Measurements from ENCODE around the gene OXTR.

Gene OXTR

DNA sequence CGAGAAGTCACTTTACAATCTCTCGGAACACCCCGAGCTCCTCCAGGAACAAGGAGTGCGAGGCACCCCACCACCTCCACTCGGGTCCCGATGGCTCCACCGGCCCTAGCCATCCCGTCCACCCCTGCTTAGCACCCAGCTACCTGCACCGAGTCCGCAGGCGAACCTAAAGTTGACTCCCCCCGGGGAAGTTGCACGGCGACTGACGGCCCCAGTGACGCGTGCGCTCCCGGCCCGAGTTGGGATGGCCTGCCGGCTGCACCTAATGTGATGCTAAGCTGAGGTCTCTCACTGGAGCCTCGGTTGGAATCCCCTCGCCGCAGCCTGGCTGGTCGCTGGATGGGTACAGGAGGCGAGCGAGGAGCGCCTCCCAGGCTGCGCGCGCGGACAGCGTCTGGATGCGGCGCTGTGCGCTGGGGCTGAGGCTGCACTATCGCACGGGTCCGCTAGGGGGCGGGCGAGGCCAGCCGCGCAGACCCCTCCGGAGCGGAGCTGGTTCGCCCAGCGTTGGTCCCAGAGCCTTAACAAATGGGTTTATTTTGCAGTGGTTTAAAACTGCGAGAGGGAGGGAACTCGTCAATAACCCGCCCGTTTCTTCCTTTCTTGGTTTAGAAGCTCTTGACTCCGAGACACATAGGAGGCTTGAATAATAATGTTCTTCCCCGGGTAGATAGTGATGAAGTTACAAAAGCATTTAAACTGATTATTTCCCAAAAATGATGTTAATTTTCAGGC, at the start of gene OXTR:
TSS of gene OXTR (minus strand) at position 526 of the 735 bp plus-strand sequence. CDS start 1,426 bp downstream, outside the sequence.
- no peak for DNase-seq

DNA sequence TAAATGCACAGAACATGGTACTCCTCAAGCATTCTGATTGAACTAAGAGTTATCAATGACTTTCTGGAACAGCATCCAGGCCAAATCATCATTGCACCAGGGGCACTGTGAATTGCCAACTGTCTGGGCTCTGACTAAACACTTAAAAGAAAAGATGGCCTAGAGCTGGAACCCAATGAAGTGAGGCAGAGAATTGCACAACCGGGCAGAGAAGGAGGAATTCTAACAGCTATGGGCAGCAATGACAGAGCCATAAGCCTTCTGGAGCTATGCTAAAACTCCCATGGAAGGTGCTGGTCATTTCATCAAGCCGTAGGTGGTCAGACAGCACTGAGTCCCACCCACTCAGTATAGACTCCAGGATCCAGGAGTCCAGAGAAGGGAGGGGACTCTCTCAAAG, 48.1 kb upstream of the OXTR start:
- DNase-seq, result no peak

DNA sequence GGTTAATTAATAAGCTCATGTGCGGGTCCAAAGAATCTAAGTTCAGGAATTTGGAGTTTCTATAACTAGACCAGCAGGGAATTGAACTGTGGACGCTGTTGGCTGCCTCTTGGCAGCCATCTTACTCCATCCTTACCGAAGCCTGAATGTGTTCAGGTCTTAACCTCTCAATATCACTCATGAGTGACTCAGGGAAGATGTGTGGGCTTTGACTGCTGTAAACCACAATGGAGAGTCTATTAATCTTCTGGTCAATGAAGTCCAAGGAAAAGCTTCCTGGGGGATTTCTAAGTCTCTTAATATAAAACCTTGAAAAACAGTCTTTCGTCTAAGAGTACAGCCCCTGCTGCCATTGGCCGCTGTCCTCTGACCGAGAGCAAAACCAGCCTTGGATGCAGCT, 46.7 kb upstream of the OXTR start:
- DNase-seq, result no peak

DNA sequence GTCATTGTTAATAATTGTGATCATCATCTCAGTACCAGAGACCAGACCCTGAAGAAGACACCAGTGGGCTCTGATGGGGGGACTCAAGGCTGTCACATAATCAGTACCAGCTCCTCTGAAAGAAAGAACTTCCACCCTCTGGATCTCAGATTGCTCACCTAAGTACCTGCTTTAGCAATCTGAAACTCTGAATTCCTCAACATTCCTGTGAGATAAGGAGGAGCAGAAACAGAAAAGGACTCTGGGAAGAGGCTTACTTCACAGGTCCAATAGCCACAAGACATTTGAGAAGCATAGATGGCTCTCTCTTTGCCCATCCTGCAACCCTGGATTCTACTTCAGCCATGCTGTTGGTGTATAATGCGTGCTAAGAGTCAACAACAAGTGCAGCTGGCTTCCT, 44.0 kb upstream of the OXTR start:
- no peak for DNase-seq

DNA sequence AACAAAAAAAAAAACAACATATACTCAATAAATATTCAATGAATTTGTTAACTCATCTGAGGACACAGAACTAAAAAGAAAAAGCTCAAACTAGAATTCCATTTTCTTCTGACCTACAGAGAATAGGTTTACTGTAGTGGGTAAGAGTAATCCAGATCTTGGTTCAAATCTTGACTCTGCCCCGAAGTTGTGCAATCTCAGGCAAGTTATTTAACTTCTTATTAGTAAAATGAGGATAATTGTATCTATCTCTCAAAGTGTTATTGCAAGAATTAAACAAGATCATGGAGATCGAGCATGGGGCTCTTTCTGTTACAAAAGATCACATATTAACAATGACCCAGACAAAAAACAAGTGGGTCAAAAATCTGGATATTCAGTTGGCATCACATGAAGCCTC, 41.1 kb upstream of the OXTR start:
- no peak for DNase-seq

DNA sequence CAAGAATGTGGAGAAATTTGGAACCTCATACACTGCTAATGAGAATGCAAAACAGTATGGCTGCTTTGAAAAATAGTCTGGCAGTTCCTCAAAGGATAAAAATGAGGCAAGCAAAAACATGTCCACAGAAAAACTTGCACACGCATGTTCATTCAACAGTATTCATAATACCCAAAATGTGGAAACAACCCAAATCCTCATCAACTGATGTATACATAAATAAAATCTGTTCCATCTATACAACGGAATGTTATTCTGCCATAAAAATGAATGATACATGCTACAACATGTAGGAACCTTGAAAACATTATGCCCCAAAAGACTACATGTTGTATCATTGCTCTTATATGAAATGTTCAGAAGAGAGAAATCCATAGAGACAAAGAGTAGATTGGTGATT, 36.4 kb upstream of the OXTR start:
- no peak for DNase-seq

DNA sequence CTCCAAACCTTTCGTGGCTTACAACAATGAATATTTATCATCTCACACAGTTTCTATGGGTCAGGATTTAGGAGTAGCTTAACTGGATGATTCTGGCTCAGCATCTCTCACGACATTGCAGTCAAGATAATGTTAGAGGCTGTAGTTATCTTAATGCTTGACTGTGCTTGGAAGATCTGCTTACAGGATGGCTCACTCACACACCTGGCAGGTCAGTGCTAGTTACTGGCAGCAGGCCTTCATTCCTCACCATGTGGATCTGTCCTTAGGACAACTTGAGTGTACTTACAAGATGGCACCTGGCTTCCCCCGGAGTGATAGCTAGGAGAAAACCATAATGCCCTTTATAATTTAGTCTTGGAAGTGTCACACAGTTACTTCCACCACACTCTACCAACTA, 32.8 kb upstream of the OXTR start:
- DNase-seq, result no peak

DNA sequence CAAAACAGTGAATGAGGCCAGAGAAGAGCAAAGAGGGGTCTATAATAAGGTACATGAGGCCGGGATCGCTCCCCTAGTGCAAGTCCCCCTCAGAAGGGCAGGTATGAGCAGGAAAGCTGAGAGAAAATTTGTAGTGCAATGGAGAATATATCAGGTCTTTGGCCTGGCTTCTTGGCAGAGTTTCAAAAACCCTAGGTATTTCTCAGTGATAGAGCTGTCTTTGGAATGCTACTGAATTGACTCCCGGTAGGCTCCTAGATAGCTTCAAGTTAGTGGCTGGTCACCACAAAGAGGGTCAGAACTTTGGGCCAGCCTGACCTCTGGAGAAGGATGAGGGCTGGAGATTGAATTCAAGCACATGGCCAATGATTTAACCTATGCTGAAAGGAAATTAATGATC, 30.6 kb upstream of the OXTR start:
- no peak for DNase-seq

DNA sequence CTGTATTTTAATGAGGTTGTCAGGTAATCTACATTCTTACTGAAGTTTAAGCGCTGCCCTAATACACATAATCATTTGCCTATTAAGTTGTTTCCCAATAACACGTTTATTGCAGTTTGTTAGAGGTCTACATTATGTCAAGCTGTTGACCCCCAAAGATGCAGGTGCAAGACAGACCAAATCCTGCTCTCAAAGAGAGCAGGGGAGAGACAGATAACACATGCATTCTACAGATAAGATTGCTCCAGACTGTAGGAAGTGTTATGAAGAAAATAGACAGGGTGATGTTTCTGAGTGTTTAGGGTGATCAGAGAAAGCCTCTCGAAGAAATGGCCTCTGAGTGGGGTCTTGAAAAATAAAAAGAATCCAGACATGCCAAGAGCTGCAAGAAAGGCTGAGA, 24.8 kb upstream of the OXTR start:
- DNase-seq, result no peak

DNA sequence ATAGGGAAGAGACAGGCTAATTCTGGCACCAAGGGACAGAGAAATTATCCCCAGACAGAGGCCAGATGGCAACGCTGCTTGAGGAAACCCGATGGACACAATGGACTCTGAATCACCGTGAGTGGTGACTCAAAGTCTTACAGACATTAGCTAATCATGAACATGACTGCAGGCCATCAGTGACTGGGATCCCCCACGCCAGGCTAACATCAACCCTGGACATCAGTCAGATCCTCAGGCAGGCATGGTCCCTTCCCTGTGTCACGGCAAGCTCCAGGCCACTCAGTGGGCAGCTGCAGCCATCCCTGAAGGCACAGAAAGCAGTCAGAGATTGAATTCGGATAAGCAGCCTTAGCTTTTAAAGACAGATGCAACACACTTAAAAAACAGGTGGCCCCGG, 23.8 kb upstream of the OXTR start:
- DNase-seq, result no peak

DNA sequence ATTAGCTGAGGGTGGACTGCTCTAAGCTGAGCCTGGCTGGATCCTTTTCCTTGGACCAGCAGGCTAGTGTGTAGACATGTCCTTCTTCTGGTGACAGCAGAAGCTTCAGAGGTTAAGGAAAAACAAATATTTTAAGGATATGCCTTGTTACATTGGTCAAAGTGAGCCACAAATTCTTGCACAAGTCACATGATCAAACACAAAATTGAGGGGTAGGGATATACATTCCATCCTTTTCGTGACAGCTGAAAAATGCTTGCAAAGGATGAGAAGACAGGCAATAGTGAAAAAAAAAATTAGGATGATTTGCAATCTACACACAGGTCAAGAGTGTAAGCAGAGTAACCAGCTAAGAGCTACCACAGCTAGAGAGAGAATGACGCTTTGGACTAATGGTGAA, 21.1 kb upstream of the OXTR start:
- no peak for DNase-seq

DNA sequence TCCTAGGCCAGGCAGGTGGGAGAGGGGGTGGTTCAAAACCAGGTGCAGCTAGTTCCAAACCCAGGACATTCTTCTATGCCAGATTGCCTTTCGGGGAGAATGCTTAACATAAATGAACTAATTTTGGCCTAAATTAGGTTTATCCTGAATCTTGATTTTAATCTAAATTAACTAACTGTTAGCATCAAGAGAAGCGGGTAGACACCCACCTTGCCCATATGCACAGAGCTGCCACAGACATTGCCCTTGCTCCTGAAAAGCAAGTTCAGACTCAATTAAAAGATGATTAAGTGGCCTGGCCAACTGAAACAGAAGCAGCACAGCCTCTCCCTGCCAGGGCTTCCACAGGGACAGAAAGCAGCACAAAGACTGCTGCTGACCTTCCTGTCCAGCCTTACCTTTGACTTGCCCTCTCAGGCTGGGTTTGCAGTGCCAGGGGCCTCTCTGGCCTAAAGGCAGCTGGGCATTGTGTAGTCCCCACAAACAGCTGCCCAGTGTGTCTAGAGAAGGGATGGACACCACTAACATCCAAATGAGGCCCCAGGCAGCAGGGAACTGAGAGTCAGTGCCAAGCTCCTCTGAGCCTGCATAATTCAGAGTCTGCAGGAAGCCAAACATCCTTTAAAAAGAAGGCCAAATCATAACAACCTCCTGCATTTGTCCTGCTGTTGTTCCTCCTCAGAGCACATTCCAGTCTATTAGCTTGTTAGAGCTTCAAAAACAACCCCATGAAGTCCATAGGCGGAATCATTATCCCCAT, 15.4 kb upstream of the OXTR start:
- no peak for DNase-seq

DNA sequence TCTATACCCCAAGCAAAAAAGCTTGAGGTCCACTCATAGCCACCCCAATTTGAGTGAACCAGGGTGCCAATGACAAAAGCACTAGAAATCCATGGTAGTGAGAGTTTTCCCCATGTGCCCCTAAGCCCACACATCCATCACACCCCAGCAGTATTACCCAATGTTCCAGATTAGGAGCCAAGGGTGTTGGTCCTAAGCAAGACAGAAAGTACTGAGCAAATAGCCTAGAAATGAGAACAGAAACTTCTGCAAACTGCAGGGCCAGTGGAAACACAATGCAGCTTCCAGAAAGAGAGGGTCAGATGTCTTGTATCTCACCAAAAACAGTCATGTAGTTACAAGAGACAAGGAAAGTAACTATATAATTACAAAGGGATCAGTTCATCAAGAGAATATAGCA, 10.9 kb upstream of the OXTR start:
- DNase-seq, result no peak

DNA sequence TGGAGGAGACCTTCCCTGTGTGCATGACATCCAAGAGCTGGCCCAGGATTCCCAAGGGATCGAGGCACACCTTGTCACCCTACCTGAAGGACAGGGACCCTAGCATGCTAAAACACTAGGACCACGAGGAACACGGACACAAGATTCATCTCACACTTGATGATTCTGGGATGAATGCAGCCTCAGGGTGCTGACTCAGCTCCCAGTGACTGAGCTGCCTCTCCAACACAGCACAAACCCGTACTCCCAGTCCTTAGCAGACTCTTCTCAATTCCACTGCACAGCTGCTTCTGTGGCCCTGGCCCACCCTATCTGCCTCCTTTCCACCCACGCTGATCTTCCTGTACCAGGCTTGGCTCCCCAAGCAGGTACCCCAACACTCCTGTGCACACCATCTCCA, 9.1 kb upstream of the OXTR start:
- no peak for DNase-seq

DNA sequence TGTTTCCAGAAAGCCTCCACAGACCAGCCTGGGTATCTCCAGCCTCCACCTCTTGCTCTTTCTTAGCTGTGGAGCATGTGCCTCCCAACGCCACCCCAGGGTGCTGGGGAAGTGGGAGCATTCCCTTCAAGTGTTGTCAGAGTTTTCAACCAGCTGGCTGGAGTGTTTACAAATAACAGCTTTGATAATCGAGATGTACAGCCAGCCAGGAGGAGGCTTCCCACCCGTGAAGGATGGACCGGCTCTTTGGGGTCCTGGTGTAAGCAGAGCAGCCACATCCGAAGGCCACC, 8.5 kb upstream of the OXTR start:
- DNase-seq, result no peak

DNA sequence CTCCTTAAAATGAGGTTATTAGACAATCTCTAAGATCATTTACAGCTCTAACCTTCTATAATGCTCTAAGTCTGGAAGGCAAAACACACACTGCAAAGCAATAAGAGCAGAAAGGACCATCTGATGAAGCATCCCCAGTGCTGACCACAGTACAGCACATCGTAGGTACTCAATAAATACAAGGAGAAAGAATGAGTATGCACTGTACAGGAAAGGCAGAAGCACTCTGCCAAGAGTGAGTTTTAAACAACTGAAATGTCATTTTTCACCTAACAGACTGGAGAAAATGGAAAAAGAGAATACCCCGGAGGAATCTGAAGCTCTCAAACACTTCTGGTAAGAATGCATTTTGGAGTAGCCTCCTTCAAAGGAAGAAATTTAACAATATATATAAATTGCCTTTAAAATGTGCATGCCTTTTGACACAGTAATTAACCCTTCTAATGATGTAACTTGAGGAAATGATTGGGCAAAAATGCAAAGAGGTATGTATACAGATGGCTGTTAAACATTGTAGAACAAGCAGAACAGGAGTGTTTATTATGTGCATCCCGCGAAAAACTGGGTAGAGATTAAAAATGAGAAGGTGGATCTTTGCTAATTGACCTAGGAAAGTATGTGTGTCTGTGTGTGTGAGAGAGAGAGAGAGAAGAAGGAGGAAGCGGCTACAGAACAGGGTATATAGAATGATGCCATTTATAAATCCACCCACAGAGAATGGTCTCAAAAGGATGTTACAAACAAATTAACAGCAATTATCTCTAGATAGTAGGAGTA, 8.0 kb upstream of the OXTR start:
- DNase-seq, result no peak

DNA sequence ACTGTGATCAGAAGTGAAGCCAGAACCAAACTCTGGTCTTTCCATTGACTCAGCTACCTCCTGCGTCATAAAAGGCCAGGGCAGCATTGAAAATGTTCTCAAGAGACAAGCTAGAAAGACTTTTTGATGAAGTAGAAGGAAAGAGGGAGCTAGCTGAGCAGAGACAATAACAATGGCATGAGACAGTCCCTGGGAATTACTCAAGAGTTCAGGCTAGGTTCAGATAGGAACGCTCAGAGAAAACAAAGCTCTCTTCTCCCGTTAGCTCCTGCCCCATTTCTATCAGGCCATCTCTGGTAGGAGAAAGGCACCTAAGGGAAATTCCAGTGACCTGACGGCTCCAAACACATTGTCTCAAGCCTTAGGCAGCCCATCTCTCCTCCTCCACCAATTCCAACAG, 7.0 kb upstream of the OXTR start:
- DNase-seq, result no peak

DNA sequence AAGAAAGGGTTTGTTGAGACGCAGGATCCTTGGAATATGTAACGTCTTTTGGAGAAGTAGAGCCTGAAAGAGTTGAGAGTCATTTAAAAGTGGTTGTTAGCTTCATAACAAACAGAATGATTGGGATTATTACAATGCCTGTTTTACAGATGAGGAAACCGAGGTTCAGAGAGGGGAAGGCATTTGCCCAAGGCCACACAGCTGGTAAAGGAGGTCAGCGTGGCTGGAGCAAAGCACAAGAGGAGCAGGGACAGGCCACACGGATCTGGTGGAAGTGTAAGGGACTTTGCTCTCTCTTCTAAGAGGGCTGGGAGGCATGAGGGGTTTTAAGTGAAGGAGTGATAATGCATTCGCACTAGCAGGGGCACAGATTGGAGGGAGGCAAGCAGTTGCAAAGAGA, 6.2 kb upstream of the OXTR start:
- DNase-seq, result no peak

DNA sequence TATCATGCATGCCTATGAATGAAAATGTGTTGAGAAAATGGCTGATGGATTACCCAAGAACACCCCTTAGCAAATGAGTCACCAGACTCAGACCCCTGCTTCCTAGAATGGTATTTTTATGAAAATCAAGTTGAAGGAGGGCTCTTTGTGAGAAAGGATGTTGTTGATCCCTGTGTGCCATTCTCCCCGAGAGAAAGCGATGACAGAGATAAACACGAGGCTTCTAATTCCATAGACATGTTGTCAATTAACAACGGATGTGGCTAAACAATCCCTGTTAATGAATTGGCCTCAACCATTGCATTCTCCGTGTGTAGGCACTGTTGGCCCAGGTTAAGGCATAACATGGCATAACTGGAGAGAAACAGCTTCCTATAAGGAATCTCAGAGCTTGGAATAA, 5.8 kb upstream of the OXTR start:
- no peak for DNase-seq

DNA sequence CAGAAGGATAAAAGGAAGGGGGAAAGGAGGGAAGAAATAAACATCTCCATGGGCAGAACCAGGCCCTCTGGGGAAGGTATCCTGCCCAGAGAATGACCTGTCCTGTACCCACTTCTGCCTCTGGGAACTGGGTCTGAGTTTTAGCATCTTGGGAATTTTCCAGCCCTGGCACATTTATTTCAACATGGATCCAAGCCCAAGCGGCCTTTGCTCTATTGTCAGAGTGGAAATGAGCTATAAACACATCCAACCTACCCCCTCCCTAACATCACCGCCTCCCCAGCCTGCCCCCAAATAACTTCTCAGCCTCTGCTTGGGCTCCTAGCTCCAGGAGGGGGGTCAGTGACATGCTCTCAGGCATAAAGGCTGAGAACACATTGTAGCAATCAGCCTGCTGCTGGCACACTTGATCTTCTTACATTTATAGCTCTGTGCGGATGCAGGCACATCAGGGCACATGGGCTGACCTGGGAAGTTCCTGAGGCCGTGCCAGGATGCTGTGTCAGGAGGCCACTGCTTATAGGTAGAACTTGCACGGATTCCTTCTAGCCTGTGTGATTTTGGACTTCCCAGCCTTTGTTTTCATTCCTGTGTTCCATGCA, 4.6 kb upstream of the OXTR start:
- DNase-seq, result no peak

DNA sequence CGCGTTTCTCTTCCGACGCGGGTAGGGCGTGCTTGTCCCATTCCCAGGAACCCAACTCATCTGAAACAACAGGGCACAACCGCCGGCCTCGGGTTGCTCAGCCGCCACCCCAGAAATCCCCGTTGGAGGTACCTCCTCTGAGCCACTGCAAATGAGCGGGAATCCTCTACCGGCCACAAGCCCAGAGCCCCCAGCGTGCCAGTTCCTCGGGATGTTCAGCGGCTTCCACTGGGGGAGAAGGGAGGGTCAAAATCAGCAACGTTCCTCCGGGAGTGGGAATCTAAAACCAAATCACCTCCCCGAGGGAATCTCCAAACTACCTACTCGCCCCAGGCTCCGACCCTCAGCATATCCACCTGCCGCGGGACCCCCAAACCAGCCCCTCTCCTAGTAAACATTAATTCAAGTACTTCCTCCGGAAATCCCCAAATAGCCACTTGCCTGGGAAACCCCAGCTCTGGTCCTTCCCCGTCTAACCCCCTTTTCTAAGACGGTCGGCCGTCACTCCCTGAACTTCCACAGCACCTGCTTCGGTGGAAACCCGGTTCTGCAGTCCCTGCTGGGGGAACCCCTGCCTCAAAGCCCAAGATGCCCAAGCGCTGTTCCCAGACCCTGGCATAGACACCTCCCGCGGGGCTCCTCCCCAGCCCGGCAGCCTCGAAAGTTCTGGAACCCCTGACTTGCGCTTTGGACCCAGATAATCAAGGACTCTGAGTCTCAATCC, 887 bp downstream of the OXTR start:
- DNase-seq, result no peak

DNA sequence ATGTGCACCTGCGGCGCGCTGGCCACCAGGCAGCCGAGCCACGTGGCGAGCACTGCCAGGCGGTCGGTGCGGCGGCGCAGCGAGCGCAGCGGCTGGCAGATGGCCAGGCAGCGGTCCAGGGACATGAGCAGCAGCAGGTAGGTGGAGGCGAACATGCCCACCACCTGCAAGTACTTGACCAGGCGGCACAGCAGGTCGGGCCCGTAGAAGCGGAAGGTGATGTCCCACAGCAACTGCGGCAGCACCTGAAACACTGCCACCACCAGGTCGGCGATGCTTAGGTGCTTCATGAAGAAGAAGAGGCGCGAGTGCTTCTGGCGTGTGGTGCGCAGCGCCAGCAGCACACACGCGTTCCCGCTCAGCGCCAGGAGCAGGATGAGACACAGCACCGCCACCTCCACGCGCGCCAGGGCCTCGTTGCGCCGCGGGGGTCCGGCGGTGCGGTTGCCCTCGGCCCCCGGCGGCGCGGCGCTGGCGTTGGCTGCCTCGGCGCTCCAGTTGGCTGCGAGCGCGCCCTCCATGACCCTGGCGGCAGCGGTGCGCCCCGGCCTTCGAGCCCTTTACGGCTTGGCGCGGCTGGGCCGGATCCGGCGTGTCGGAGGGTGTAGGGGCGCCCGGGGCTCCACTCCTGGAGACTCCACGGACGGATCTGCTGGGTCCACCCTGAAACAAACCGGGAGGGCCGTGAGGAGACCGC, 1.6 kb downstream of the OXTR start:
- DNase-seq, result no peak
